HG03025 (cell line): ENCODE data around the gene POFUT1.
"Not testable (repeated sequence)": the region's sequence is repeated elsewhere in the genome, so short reads cannot be mapped to it uniquely, and the experiment has no call there.

Experiments
- ATAC-seq: cut with Tn5 transposase; IDR thresholded peaks from one replicate; pipeline ENCODE4 v1.9.1; 2021; ENCODE audit warnings: mild to moderate bottlenecking, moderate library complexity; ENCODE audit not compliant: unreplicated experiment, low FRiP score

The POFUT1 gene

DNA sequence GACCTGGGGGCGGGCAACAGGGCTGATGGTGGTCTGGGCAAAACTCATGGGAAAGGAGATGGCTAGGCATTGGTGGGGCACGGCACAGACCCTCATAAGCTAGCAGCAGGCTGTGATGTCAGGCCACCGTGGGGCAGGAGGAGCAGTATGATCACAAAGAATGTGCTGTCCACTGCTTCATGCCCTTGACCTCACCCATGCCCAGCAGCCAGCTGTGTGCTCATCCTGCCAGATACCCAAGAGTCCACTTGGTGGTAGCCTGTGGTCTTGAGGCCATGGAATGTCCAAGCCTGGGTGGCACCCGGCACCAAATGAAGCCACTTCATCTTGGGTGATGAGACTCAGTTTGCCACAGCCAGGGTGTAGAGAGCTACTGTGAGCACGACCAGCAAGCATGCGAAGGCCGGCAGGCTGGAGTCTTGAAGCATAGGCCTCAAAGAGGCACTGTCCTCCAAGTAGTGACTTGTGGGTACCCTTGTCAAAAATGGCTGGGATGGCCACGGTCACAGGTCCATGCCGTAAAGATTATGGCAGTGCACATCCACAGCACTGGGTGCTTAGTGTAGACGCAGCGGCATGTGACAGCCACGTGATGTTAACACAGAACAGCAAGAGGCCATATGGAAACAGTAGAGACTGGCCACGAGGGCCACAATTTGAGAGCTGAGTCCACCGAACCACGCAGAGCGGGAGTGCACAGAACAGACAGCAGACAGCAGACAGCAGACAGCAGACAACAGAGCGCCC, 19.1 kb upstream of the POFUT1 start:
- no peak for ATAC-seq

DNA sequence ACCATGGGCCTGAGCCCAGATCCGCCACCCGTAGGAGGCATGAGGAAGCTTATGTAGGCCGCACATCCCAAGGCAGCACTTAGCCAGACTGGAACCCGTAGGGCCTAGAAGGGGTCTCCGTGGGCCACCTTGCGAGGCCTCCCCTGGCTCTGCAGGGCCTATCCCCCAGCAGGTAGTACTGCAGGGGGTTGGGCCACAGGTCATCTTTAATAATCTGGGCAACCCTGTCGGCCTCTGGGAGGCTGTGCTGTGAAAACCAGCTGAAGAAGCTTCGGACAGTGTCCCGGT, 18.6 kb upstream of the POFUT1 start:
- no peak for ATAC-seq

DNA sequence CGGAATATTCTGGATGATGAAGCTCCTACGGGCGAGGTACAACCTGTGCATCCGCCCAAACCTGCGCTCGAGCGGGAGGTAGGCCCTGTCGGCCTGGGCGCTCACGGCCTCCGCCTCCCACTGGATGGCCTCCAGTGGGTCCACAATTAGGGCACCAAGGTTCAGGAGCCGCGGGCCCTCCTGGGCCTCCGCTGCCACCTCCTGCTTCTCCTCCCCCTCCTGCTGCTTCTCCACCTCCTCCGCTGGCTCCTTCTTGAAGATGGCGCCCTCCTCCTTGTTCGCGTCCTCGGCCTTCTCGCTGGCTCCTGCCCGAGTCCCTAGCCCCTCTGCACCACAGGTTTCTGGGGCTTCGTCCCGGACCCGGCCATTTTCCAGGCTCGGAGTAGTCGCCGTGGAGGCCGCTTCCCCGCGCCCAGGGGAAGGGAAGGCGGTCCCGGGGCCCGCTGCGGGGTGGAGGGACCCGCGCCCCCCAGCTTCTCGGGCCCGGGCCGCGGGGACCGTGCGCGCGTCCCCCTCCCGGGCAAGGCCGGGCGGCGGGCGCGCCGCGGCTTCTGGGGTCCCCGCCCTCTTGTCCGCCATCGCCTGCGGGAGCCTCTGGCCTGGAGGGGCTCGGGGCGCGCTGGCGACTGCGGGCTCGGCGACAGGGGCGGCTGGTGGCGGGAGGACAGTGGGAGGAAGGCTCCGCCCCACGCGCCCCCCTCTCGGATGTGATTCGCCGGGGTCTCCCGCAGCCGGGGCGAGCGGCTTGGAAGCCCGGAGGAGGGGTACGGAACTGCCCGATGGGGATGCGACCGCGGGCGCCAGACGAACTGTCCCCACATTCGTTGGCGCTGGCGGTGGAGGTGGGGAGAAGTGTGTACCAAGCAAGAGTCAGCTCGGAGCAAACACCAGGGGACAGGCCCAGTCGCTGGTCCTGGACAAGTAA, 17.7 kb upstream of the POFUT1 start:
- ATAC-seq: no peak

DNA sequence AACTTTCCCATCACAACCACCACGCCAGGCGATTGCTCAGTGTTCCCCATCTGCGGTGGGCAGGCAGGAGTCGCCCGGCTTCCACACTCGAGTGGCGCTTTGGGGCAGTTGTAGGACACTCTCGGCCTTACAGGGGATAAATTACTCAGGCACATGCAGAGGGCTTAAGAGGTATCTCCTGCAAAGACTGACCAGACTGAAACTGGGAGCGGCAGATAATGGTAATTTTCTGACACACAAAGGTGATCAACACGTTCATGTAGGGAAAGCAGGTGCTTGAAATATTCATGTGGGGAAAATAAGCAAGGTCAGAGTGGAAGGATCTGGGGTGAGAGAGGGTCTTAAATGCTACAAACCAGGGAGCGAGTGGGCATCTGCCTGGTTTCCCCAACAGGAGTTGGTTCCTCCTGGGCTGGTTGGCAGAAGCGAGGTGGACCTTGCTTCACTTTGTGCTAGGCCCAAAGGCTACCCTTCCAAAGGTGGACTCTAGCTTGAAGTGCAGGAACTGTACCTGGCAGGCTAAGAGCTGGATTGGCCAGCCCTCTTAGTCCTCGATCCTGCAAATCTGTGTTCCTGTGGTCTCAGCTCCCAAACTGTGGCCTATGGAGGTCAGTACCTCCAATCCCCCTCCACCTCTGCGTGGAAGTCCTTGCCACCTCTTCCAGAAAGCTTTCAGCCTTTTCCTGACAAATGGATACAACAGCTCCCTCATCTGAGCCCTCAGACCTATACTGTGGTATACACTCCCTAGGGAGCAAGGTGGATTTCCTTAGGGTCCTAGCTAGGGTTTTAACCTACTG, 16.9 kb upstream of the POFUT1 start:
- no peak for ATAC-seq

DNA sequence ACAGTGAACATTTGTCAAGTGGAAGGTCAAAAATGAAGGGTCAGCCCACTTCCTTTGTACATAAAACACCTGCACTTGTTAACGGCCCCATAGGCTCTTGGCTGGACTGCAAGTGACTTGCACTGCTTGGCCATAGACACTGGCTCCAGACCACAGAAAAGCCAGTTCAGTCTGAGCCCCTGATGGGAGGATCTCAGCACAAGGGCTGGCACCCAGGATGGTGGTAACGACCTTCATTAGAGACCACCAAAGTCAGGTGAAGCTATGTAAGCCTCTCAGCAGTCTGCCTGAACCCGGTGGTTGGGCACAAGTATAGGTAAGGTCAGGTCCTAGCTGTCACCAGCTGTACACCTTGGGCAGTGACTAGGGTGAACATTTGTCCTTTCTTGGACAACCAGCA, 16.3 kb upstream of the POFUT1 start:
- ATAC-seq: no peak

DNA sequence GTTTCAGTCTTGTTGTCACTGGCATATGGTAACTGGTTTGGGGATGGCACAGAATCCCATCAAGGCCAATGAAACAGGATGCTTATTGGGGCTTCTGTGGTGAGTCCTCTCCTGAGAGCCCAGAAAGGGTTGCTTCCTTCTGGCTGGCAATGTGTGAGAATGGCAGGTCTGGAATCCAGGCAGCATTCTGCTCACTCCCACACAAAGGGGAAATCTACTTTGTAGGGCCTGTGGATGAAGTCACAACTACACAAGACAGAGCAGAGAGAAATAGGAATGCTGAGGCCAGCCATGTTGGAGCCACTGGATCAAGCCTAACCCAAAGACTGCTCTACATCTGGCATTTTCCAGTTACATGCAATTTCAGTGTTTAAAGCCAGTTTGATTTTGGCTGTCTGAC, 15.8 kb upstream of the POFUT1 start:
- ATAC-seq: no peak

DNA sequence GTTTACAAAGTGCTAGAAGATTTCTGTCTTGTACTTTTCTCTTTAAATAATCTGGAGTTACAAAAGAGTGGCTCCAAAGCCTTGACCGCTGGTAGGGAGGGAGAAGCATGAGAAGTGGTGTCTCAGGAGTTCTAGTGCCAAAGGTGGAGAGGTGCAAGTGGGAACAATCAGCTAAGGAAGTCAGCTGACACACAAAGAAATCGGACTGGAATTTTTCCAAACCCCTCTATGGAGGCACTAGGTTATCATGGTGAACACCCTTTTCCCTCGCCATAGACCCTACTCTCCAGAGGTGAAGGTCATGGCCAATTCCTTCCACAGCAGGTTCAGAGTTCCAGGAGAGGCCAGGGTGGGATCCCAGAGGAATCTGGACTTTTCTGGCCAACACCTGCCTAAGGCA, 15.0 kb upstream of the POFUT1 start:
- no peak for ATAC-seq

DNA sequence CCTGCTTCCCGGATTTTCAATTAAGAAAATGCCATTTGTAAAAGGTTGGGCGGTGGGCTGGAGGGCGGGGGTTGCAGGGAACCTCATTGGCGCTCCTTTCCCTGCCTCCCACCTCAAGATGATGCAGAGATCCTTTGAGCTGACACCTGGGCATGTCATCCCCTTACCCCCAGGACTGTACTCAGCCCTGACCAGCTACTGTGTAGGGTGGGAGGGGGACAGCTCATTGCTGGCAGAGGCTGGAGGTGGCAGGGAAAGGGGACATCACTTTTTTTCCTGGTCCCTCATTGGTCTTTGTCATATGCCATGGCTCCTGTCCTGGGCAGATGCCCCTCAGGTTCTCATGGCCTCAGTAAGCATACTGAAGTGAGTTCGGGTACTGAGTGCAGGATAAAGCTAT, 14.3 kb upstream of the POFUT1 start:
- not testable (repeated sequence) for ATAC-seq

DNA sequence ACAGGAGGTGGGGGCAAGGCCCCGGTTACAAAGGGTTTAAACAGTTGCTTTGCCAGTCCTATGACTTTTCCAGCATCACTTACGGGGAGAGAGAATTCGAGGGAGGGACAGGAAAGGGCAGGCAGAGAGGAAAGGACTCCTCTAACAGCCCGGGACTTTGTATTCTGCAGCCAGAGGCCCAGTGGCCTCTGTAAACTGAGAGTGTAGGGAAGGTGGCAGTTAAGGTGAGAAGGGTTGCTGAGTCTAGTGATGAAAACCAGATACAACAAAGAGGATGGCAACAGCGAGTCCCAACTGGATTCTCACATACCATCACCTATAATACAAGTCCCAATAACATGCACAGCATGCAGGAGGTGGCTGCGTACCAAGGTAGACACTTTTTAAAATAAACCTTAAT, 13.7 kb upstream of the POFUT1 start:
- no peak for ATAC-seq

DNA sequence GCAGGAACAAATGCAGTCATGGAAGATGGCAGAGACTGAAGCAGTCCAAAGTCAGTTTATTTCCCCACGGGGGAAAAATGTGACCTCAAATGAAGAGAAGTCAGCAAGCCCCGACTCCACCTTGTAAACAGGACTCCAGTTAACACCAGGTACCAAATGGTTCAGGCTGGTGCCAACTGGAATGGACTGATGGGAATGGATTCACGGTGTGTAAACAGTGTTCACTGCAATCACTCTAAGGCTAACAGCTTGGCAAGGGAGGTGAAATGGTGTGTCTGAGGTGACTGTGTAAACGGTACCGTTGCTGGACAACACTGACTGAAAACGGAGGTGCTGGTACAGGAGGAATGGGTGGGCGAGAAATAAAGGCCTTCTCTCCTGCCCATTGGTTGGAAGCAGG, 12.1 kb upstream of the POFUT1 start:
- no peak for ATAC-seq

DNA sequence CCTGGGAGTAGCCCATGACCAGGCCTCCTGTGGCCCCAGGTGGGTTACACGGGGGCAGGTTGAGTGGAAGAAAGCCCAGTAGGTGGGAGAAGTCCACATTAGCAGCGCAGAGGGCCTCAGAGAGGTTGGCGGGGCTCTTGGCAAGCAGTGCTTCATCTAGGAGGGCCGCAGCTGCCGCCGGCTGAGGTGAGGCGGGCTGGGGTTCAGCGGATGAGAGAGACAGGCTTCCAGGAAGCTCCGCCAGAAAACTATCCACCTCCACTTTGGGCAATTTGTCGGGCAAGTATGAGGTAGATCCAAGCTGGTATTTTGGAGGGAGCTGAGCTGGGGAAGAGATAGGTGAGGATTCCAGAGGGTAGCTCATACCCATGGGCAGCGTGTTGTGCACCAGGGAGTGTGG, 11.1 kb upstream of the POFUT1 start:
- not testable (repeated sequence) for ATAC-seq

DNA sequence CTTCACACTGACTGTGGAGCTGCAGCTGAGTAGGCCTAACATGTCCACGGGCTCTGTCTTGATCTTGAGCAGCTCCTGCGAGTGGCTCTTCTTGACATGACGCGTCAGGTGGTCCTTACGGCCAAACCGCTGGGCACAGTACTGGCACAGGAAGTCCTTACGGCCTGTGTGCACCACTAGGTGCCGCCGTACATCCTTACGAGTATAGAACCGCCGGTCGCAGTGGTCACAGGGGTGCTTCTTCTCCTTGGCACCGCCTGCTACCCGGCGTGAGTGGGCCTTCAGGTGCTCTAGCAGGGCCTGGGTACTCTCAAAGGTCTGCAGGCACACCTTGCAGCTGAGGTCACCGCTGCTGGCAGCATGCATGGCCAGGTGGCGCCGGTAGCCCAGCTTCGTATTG, 10.5 kb upstream of the POFUT1 start:
- ATAC-seq: not testable (repeated sequence)

DNA sequence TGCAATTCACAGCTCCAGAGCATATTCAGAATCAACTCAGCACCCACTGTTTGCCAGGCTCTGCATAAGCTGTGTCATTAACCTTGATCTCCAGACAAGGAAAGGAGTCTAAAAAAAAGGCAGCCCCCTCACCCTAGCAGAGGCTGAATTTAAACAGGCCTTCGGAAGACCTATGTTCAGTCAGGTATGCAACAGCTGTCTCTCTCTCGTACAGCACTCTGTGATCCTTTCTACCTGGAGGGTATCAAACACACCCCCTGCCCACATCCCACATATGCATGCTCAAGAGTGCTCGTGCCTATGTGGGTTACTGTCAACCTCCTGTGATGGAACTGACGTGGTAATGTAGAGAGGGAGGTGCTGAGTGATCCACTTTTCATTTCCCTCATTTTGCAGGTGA, 8.7 kb upstream of the POFUT1 start:
- ATAC-seq: no peak

DNA sequence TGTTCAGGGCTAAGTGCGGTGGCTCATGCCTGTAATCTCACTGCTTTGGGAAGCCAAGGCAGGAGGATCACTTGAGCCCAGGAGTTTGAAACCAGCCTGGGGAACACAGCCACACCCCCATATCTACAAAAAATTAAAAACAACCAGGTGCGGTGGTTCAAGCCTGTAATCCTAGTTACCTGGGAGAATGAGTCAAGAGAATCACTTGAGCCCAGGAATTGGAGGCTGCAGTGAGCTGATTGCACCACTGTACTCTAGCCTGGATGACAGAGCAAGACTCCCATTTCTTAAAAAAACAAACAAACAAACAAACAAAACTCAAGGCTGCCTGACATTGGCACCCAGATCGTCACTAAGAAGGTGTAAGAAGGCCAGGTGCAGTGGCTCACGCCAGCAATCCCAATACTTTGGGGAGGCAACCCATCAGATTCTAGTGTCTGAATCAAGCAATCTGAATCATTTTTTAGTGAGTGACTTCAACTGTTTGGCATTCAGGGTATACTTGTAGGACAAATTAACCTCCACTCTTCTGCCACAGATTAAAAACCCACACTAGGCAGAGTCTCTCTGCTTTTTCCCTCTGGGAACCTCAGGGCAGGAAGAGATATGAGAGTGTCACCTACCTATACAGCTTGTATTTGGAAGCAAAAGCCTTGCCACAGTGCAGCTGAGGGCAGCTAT, 6.2 kb upstream of the POFUT1 start:
- no peak for ATAC-seq

DNA sequence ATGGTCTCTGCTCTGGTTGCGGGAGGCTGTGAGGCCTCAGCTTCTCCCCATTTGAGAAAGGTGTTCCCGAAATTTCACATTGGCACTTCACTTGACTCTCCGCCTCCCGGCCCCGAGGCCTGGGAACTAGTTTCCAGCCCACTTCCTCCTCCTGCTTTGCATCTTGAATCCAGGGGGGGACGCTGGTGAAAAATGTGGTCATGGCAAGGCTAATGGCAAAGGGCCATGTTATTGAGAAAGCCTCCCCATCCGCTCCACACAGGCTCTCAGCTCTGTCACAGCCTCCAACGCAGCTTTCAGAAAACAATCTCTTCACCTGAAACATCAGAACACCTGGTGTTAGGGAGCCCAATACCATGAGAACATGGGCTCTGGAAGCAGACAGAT, 5.7 kb upstream of the POFUT1 start:
- no peak for ATAC-seq

DNA sequence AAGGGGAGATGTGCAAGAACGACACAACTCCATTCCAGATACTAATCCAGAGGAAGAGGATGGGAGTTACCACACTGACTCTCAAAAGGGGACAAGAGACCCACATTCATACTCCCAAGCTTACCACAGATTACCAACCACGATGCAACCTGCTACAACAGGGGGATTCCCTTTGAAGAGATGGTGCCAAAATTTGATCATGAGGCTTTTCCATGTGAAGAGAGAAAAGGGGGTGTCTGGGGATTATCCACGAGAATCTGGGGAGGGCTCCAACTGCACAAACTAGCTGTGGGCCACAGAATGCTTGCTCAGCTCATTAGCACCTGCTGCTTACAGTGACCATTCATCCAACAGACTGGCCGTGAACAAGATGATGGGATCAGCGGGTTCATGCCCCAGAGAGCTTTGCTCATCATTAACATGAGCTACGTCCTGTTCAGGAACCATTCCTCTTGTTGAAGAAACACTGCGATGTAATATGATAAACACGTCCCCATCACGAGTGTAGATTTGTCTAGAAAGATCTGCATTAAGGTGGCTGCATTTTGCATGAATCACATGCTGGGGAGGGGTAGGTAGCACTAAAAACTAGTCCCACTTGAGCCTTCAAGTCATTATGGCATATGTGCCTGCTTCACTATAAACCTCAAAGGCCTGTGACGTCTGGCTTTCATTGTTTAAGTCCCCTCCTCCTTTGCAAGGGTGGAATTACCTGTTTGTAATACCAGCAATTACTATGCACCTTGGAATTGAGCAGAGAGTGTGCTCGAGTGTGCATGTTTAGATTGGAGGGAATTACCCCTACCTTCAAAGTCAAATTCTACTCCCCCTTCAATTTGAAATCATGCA, 4.1 kb upstream of the POFUT1 start:
- ATAC-seq: no peak

DNA sequence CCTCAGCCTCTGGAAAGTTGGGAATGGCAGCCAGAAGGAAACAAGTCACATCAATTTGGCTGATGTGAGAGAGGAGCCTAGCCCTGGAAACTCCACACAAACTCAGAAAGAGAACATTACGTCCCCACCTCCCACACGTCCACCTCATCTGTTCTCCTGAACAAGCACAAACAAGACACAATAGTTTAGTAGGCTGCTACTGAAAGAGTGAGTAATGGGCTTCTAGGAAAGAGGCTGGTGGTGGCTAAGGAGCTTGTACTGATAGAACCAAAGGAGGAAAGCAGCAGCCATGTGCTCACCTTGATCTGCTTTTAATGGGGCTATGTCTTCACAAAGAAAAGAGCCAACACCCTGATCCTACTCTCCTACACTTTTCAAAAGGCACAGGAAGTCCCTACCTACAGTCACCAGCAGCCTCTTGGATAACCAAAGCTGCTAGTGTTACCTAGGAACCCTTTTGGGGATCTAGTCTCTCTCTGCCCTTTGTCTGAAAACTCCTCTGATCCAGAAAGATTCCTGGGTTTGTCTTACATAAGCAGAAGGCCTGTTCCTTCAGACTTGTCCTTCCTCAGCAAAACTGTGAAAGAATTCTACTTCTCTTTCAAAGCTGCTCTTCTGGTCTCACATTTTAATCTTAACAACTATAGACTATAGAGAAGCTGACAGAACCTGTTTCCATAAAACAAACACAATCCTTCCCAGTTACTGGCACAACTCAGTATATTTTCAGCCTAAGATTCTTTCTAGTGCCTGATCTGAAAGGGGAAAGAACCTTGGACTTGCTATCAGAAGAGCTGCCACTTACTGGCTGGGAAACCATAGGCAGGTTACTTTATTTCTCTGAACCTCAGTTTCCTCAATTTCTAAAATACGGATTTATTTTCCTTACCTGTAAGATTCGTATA, 3.2 kb upstream of the POFUT1 start:
- no peak for ATAC-seq

DNA sequence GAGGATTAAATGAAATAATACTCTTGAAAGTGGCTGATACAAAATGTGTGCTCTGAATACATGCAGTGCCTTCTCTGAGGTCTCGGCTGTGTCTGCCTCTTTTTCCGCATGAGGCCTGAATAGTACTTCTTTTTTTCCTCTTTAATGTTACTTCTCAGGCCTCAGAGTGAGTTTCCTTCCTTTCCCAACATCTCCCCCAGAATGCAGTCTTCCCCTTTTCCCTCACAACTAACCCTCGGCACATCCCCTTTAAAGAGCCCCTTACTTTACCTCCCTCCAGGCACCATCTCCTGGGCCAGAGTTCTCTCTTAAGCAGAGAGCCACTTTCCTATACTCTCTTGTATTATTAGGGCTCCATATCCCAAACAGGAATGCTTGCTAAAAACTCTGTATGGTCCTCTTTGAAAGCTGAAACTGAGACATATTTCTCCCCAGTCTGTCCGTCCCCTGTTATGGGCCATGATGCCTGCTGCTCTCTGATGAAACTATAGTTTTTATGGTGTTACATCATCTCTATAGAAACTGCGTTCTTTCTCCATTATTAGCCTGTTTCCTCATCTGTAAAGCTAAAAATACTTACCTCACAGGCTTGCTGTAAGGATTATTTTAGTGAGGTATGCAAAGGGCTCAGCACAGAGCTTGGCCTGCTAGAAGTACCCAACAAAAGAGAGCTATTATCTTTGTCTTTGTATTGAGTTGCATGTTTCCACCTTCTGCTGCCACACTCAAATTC, 2.4 kb upstream of the POFUT1 start:
- no peak for ATAC-seq
